H9 (cell line): Measurements from ENCODE around the gene S100A7. TPM values are rescaled to one million over a fixed set of nuclear protein-coding genes. Genes with fewer than 3 reads are reported as not detected.

ENCODE experiments used
- DNase-seq: peaks from one replicate; pipeline ENCODE4 v3.0.0-alpha.2; 2017
- H2AFZ ChIP-seq: one replicate; pipeline ENCODE4 v1.6.1; 2013; ENCODE audit warnings: mild to moderate bottlenecking, low read length, control low read depth, moderate library complexity
- H2AK5ac ChIP-seq: 2 replicates; pipeline ENCODE4 v1.6.1; 2013; ENCODE audit warnings: low read length, control low read depth, mixed read lengths; ENCODE audit not compliant: insufficient read length
- H2BK120ac ChIP-seq: one replicate; pipeline ENCODE4 v1.6.1; 2013; ENCODE audit warnings: low read depth, mild to moderate bottlenecking, low read length, control low read depth, inconsistent platforms; ENCODE audit not compliant: poor library complexity, severe bottlenecking
- H2BK12ac ChIP-seq: 2 replicates; pipeline ENCODE4 v1.6.1; 2013; ENCODE audit warnings: low read length, control low read depth, mixed read lengths, low read depth; ENCODE audit not compliant: insufficient read length
- H2BK15ac ChIP-seq: 2 replicates; pipeline ENCODE4 v1.6.1; 2013; ENCODE audit warnings: low read depth, low read length, control low read depth
- H2BK20ac ChIP-seq: one replicate; pipeline ENCODE4 v1.6.1; 2013; ENCODE audit warnings: low read depth, mild to moderate bottlenecking, low read length, control low read depth, inconsistent platforms; ENCODE audit not compliant: poor library complexity, severe bottlenecking
- H2BK5ac ChIP-seq: 2 replicates; pipeline ENCODE4 v1.6.1; 2013; ENCODE audit warnings: low read length, control low read depth, mixed read lengths; ENCODE audit not compliant: insufficient read length
- H3K14ac ChIP-seq: 2 replicates; pipeline ENCODE4 v1.6.1; 2013; ENCODE audit warnings: low read length, control low read depth; ENCODE audit not compliant: insufficient read depth
- H3K18ac ChIP-seq: 2 replicates; pipeline ENCODE4 v1.6.1; 2013; ENCODE audit warnings: low read depth, mild to moderate bottlenecking, mixed read lengths, low read length, control low read depth; ENCODE audit not compliant: insufficient read length
- H3K23ac ChIP-seq: 2 replicates; pipeline ENCODE4 v1.6.1; 2013; ENCODE audit warnings: low read length, control low read depth, mixed read lengths, low read depth; ENCODE audit not compliant: insufficient read length
- H3K23me2 ChIP-seq: 2 replicates; pipeline ENCODE4 v1.6.1; 2013; ENCODE audit warnings: low read depth, mild to moderate bottlenecking, mixed read lengths, low read length, control low read depth; ENCODE audit not compliant: insufficient read length, poor library complexity, severe bottlenecking
- H3K27ac ChIP-seq: 2 replicates; pipeline ENCODE4 v1.5.1; 2013; ENCODE audit warnings: low read length, control low read depth, mixed read lengths, low read depth; ENCODE audit not compliant: insufficient read length
- H3K27me3 ChIP-seq: 2 replicates; pipeline ENCODE4 v1.6.1; 2013; ENCODE audit warnings: low read length, control low read depth, inconsistent platforms; ENCODE audit not compliant: insufficient read depth
- H3K4ac ChIP-seq: 2 replicates; pipeline ENCODE4 v1.6.1; 2013; ENCODE audit warnings: low read depth, mild to moderate bottlenecking, control low read depth, inconsistent platforms, low read length, moderate library complexity
- H3K4me1 ChIP-seq: 2 replicates; pipeline ENCODE4 v1.6.1; 2013; ENCODE audit warnings: low read length, control low read depth, inconsistent platforms; ENCODE audit not compliant: insufficient read depth
- H3K4me2 ChIP-seq: 2 replicates; pipeline ENCODE4 v1.6.1; 2013; ENCODE audit warnings: low read length, control low read depth, mixed read lengths; ENCODE audit not compliant: insufficient read length, insufficient read depth
- H3K56ac ChIP-seq: 2 replicates; pipeline ENCODE4 v1.6.1; 2013; ENCODE audit warnings: low read depth, mild to moderate bottlenecking, mixed read lengths, low read length, control low read depth; ENCODE audit not compliant: insufficient read length
- H3K79me1 ChIP-seq: 2 replicates; pipeline ENCODE4 v1.6.1; 2013; ENCODE audit warnings: low read depth, mild to moderate bottlenecking, moderate library complexity, low read length, control low read depth, inconsistent platforms; ENCODE audit not compliant: insufficient read depth, poor library complexity, severe bottlenecking
- H3K79me2 ChIP-seq: 2 replicates; pipeline ENCODE4 v1.6.1; 2013; ENCODE audit warnings: low read length, control low read depth, inconsistent platforms; ENCODE audit not compliant: insufficient read depth
- H3K9ac ChIP-seq: 2 replicates; pipeline ENCODE4 v1.6.1; 2013; ENCODE audit warnings: low read length, control low read depth, mixed read lengths; ENCODE audit not compliant: insufficient read length; ENCODE audit errors: extremely low read depth
- H3K9me3 ChIP-seq: one replicate; pipeline ENCODE4 v1.6.1; 2013; ENCODE audit warnings: low read depth, low read length, inconsistent platforms; ENCODE audit not compliant: control insufficient read depth
- H3T11ph ChIP-seq: one replicate; pipeline ENCODE4 v1.6.1; 2013; ENCODE audit warnings: mild to moderate bottlenecking, low read length, control low read depth, inconsistent platforms
- H4K20me1 ChIP-seq: one replicate; pipeline ENCODE4 v1.6.1; 2013; ENCODE audit not compliant: control insufficient read depth, insufficient read length, insufficient read depth
- H4K5ac ChIP-seq: 2 replicates; pipeline ENCODE4 v1.6.1; 2013; ENCODE audit warnings: low read depth, mild to moderate bottlenecking, mixed read lengths, low read length, control low read depth; ENCODE audit not compliant: insufficient read length
- H4K8ac ChIP-seq: replicated peaks from 2 replicates; pipeline ENCODE4 v1.6.1; 2013; ENCODE audit warnings: low read length, control low read depth, mixed read lengths, low read depth; ENCODE audit not compliant: insufficient read length
- H4K91ac ChIP-seq: 2 replicates; pipeline ENCODE4 v1.6.1; 2013; ENCODE audit warnings: low read depth, mild to moderate bottlenecking, moderate library complexity, mixed read lengths, low read length, control low read depth; ENCODE audit not compliant: insufficient read length
- H3K27ac Mint-ChIP-seq, 3 experiments: 2 replicates in 2 of 3; 3 replicates in 1 of 3; pipeline ENCODE4 v1.8.0; 2020 to 2021; ENCODE audit warnings: mixed read lengths in 3 of 3, mild to moderate bottlenecking in 1 of 3, moderate library complexity in 1 of 3
- H3K27me3 Mint-ChIP-seq: 2 replicates; pipeline ENCODE4 v1.8.0; 2021; ENCODE audit warnings: low read depth, mild to moderate bottlenecking, moderate library complexity, mixed read lengths
- H3K36me3 Mint-ChIP-seq, 3 experiments: 2 replicates in 2 of 3; 3 replicates in 1 of 3; pipeline ENCODE4 v1.8.0; 2020 to 2021; ENCODE audit warnings: low read depth in 3 of 3, mixed read lengths in 3 of 3; ENCODE audit not compliant: insufficient read depth in 1 of 3
- H3K4me1 Mint-ChIP-seq, 2 experiments: 2 replicates each; pipeline ENCODE4 v1.8.0; 2020; ENCODE audit warnings: mixed read lengths in 2 of 2
- H3K4me3 Mint-ChIP-seq, 2 experiments: 2 replicates in 1 of 2; 3 replicates in 1 of 2; pipeline ENCODE4 v1.8.0; 2020 to 2021; ENCODE audit warnings: mild to moderate bottlenecking in 2 of 2, mixed read lengths in 2 of 2, moderate library complexity in 1 of 2
- H3K9me3 Mint-ChIP-seq, 2 experiments: 2 replicates in 1 of 2; 3 replicates in 1 of 2; pipeline ENCODE4 v1.8.0; 2020; ENCODE audit warnings: mild to moderate bottlenecking in 2 of 2, mixed read lengths in 2 of 2, moderate library complexity in 1 of 2
- CTCF ChIP-seq: fragments of 200-600 bp; sonication (generic); conservative IDR thresholded peaks from 3 replicates; pipeline ENCODE4 v1.8.0; 2021; ENCODE audit warnings: antibody characterized with exemption, mild to moderate bottlenecking
- WGBS: extraction: QIAGEN DNeasy Blood & Tissue Kit; methylation state at CpG from one replicate; pipeline ENCODE4 v1.1.7; 2013; ENCODE audit warnings: missing lambda C conversion rate, low lambda C conversion rate, mixed read lengths; ENCODE audit not compliant: insufficient read length; ENCODE audit errors: extremely low coverage; 5-methylcytosine and 5-hydroxymethylcytosine counted together
- total RNA-seq: library from RNA; stranded (reverse); gene quantifications from 2 replicates; pipeline ENCODE4 v1.2.1, GENCODE V29; 2021

The S100A7 gene
- total RNA-seq, 1 experiment from 2014 or later = not detected

GRCh38 chr1:153506831-153507413 lies 46.5 kb upstream of the S100A7 start:
- DNase-seq = no peak
- Histone ChIP-seq H3K9ac (no peak overlapping the region), H3K4me2 (no peak overlapping the region), H3K14ac (no peak overlapping the region), H2BK5ac (no peak overlapping the region), H3K27ac (no peak overlapping the region), H2BK12ac (no peak overlapping the region), H2AFZ (no peak overlapping the region), H3K79me2 (no peaks in the 10 kb centered on the region), H4K8ac (no peak overlapping the region), H3K4ac (no peak overlapping the region), H3K23me2 (no peaks in the 10 kb centered on the region), H3K9me3 (no peaks in the 10 kb centered on the region), H2BK20ac (no peak overlapping the region), H3K18ac (no peak overlapping the region), H3T11ph (no peak overlapping the region), H3K4me1 (no peaks in the 10 kb centered on the region), H3K56ac (no peak overlapping the region), H2BK15ac (no peak overlapping the region), H2BK120ac (no peak overlapping the region), H3K27me3 (no peaks in the 10 kb centered on the region), H4K5ac (no peak overlapping the region), H4K91ac (no peak overlapping the region), H3K79me1 (no peaks in the 10 kb centered on the region), H4K20me1 (no peaks in the 10 kb centered on the region), H3K23ac (no peak overlapping the region), H2AK5ac (no peak overlapping the region)
- no peak for TF ChIP-seq CTCF
- Mint-ChIP-seq H3K4me1 (peaks cover 4 to 9% of the 10 kb centered on the region in 2 experiments; a peak in 3 of 4 replicates), H3K4me3 (no peak overlapping the region), H3K36me3 (no peaks in the 10 kb centered on the region), H3K27me3 (peaks cover 19% of the 10 kb centered on the region), H3K27ac (no peak overlapping the region; a peak in 1 of 7 replicates), H3K9me3 (no peaks in the 10 kb centered on the region)
- no CpG with 5 or more reads among the region's 7 CpGs for WGBS
